NCI-H2029 treated with DMSO at 0.1 percent for 48 hours (cell line): ENCODE data around the gene CHCHD3.

ENCODE experiments used
- DNase-seq: peaks from one replicate; lab custom pipeline; 2025; lab: John Stamatoyannopoulos, UW

Gene CHCHD3

GRCh38 chr7:132773527-132773956 is 308.3 kb downstream of the CHCHD3 start:
- no peak for DNase-seq

- DNase-seq: no peak
These were observed 310.6 kb downstream of the CHCHD3 start for GRCh38 chr7:132771301-132771730.

GRCh38 chr7:132770055-132770454 is 311.8 kb downstream of the CHCHD3 start:
- DNase-seq: no peak

- DNase-seq: no peak
These were observed 312.6 kb downstream of the CHCHD3 start for GRCh38 chr7:132769280-132769679.

GRCh38 chr7:132768099-132768498 is 313.8 kb downstream of the CHCHD3 start:
- DNase-seq: no peak

GRCh38 chr7:132767378-132767777 is 314.5 kb downstream of the CHCHD3 start:
- no peak for DNase-seq

GRCh38 chr7:132766660-132767059 is 315.2 kb downstream of the CHCHD3 start:
- no peak for DNase-seq

- no peak for DNase-seq
These were observed 316.0 kb downstream of the CHCHD3 start for GRCh38 chr7:132765861-132766260.

GRCh38 chr7:132764762-132765161 is 317.1 kb downstream of the CHCHD3 start:
- no peak for DNase-seq

- DNase-seq: no peak
These were observed 321.0 kb downstream of the CHCHD3 start for GRCh38 chr7:132760866-132761265.

GRCh38 chr7:132760244-132760623 is 321.7 kb downstream of the CHCHD3 start:
- DNase-seq: no peak

GRCh38 chr7:132759482-132760243 is 322.2 kb downstream of the CHCHD3 start:
- DNase-seq: no peak

- DNase-seq: no peak
These were observed 322.9 kb downstream of the CHCHD3 start for GRCh38 chr7:132758986-132759385.

- DNase-seq: no peak
These were observed 324.1 kb downstream of the CHCHD3 start for GRCh38 chr7:132757783-132758182.

- peak; percentile 68 for DNase-seq
These were observed 325.4 kb downstream of the CHCHD3 start for GRCh38 chr7:132756484-132756990.

- no peak for DNase-seq
These were observed 326.1 kb downstream of the CHCHD3 start for GRCh38 chr7:132755538-132756483.

- DNase-seq: no peak
These were observed 329.5 kb downstream of the CHCHD3 start for GRCh38 chr7:132752431-132752830.

- no peak for DNase-seq
These were observed 330.6 kb downstream of the CHCHD3 start for GRCh38 chr7:132751244-132751647.

- no peak for DNase-seq
These were observed 331.2 kb downstream of the CHCHD3 start for GRCh38 chr7:132750530-132751217.

- DNase-seq: no peak
These were observed 331.8 kb downstream of the CHCHD3 start for GRCh38 chr7:132750096-132750495.

GRCh38 chr7:132745510-132745909 is 336.4 kb downstream of the CHCHD3 start:
- DNase-seq: no peak

- no peak for DNase-seq
These were observed 337.9 kb downstream of the CHCHD3 start for GRCh38 chr7:132743974-132744373.
